ENCODE results near the gene C22orf15. TPM values are rescaled to one million over a fixed set of nuclear protein-coding genes. Genes with fewer than 3 reads are reported as not detected.

Gene C22orf15
- total RNA-seq, 2 donors from 2014 or later = 1.5 to 2.2 TPM

GRCh38 chr22:23781511-23782183 lies 18.9 kb downstream of the C22orf15 start:
- no peak overlapping the region for H3K4me3 ChIP-seq (ENCODE audit: low read length)
- Mint-ChIP-seq H3K4me3 (no peak overlapping the region), H3K4me1 (peaks cover 5% of the 10 kb centered on the region), H3K27me3 (ENCODE audit: insufficient read depth) (peaks cover 3% of the 10 kb centered on the region), H3K36me3 (ENCODE audit: low read depth) (no peaks in the 10 kb centered on the region), H3K9me3 (no peaks in the 10 kb centered on the region), H3K27ac (no peak overlapping the region)
- peaks cover 5% of the 10 kb centered on the region for H3K4me1 ChIP-seq (ENCODE audit: control insufficient read depth, insufficient read depth, low read length)
- H3K36me3 ChIP-seq (ENCODE audit: control insufficient read depth, insufficient read depth, low read length) = no peaks in the 10 kb centered on the region
- no peak for DNase-seq
- H3K27me3 ChIP-seq (ENCODE audit: control insufficient read depth, insufficient read depth, low read length, poor library complexity, severe bottlenecking) = no peaks in the 10 kb centered on the region
- no peak for TF ChIP-seq CTCF (conservative IDR thresholded peaks at IDR 0.05)
- H3K9me3 ChIP-seq (ENCODE audit: control insufficient read depth, low read length) = no peaks in the 10 kb centered on the region
- no peak overlapping the region for H3K9ac ChIP-seq (ENCODE audit: extremely low read depth, low read length, poor library complexity, severe bottlenecking)
- H3K27ac ChIP-seq (ENCODE audit: low read depth, low read length) = no peak overlapping the region
- 77 to 87% methylated on average over 10 to 14 of the region's 14 CpGs for WGBS, 2 experiments (ENCODE audit: insufficient coverage in 1 of 2, insufficient read length in 1 of 2)

GRCh38 chr22:23782252-23782651 lies 19.5 kb downstream of the C22orf15 start:
- no peak overlapping the region for H3K27ac ChIP-seq (ENCODE audit: low read depth, low read length)
- no peaks in the 10 kb centered on the region for H3K36me3 ChIP-seq (ENCODE audit: control insufficient read depth, insufficient read depth, low read length)
- Mint-ChIP-seq H3K36me3 (ENCODE audit: low read depth) (no peaks in the 10 kb centered on the region), H3K27me3 (ENCODE audit: insufficient read depth) (peaks cover 3% of the 10 kb centered on the region), H3K27ac (no peak overlapping the region), H3K4me1 (peaks cover 6% of the 10 kb centered on the region), H3K4me3 (no peak overlapping the region), H3K9me3 (no peaks in the 10 kb centered on the region)
- peaks cover 5% of the 10 kb centered on the region for H3K4me1 ChIP-seq (ENCODE audit: control insufficient read depth, insufficient read depth, low read length)
- H3K4me3 ChIP-seq (ENCODE audit: low read length) = no peak overlapping the region
- H3K9ac ChIP-seq (ENCODE audit: extremely low read depth, low read length, poor library complexity, severe bottlenecking) = no peak overlapping the region
- no peaks in the 10 kb centered on the region for H3K9me3 ChIP-seq (ENCODE audit: control insufficient read depth, low read length)
- DNase-seq = no peak
- no peak for TF ChIP-seq CTCF (conservative IDR thresholded peaks at IDR 0.05)
- 92 to 93% methylated on average over 11 to 16 of the region's 16 CpGs for WGBS, 2 experiments (ENCODE audit: insufficient coverage in 1 of 2, insufficient read length in 1 of 2)
- H3K27me3 ChIP-seq (ENCODE audit: control insufficient read depth, insufficient read depth, low read length, poor library complexity, severe bottlenecking) = no peaks in the 10 kb centered on the region

GRCh38 chr22:23782703-23783102 lies 19.9 kb downstream of the C22orf15 start:
- no peak for TF ChIP-seq CTCF (conservative IDR thresholded peaks at IDR 0.05)
- Histone ChIP-seq H3K9me3 (ENCODE audit: control insufficient read depth, low read length) (no peaks in the 10 kb centered on the region), H3K4me3 (ENCODE audit: low read length) (no peak overlapping the region), H3K4me1 (ENCODE audit: control insufficient read depth, insufficient read depth, low read length) (peaks cover 5% of the 10 kb centered on the region), H3K36me3 (ENCODE audit: control insufficient read depth, insufficient read depth, low read length) (no peaks in the 10 kb centered on the region), H3K27ac (ENCODE audit: low read depth, low read length) (no peak overlapping the region), H3K27me3 (ENCODE audit: control insufficient read depth, insufficient read depth, low read length, poor library complexity, severe bottlenecking) (no peaks in the 10 kb centered on the region), H3K9ac (ENCODE audit: extremely low read depth, low read length, poor library complexity, severe bottlenecking) (no peak overlapping the region)
- 94% methylated on average over 1 of the region's 1 CpG; no CpG with 5 or more reads in 1 of the 2 experiments for WGBS, 2 experiments (ENCODE audit: insufficient coverage in 1 of 2, insufficient read length in 1 of 2)
- H3K36me3 Mint-ChIP-seq (ENCODE audit: low read depth) = no peaks in the 10 kb centered on the region
- peaks cover 7% of the 10 kb centered on the region for H3K4me1 Mint-ChIP-seq
- peaks cover 3% of the 10 kb centered on the region for H3K27me3 Mint-ChIP-seq (ENCODE audit: insufficient read depth)
- H3K4me3 Mint-ChIP-seq = no peak overlapping the region
- no peak overlapping the region for H3K27ac Mint-ChIP-seq
- DNase-seq = no peak
- H3K9me3 Mint-ChIP-seq = no peaks in the 10 kb centered on the region
